Upper lobe of left lung (tissue), 6 donors: ENCODE data around the gene RPS24. TPM values are rescaled to one million over a fixed set of nuclear protein-coding genes. Genes with fewer than 3 reads are reported as not detected.

Source experiments
- ATAC-seq, 2 donors: fragments of 200-7000 bp; cut with Tn5 transposase; one replicate each; pipeline ENCODE4 v1.9.1; 2022; ENCODE audit warnings: mild to moderate bottlenecking in 2 of 2, moderate library complexity in 2 of 2; ENCODE audit not compliant: low FRiP score in 2 of 2
- DNase-seq, 2 donors: peaks; one replicate each; pipeline ENCODE4 v3.0.0-alpha.2; 2019 to 2020
- H3K27ac ChIP-seq, 4 donors: fragments of 200-600 bp; sonication (generic); one replicate each; pipeline ENCODE4 v1.5.1; 2016 to 2019
- H3K27me3 ChIP-seq, 4 donors: fragments of 200-600 bp; sonication (generic); one replicate each; pipeline ENCODE4 v1.5.1; 2017 to 2019
- H3K36me3 ChIP-seq, 4 donors: fragments of 200-600 bp; sonication (generic); one replicate each; pipeline ENCODE4 v1.5.1; 2016 to 2019
- H3K4me1 ChIP-seq, 4 donors: fragments of 200-600 bp; sonication (generic); one replicate each; pipeline ENCODE4 v1.5.1; 2018 to 2019
- H3K4me3 ChIP-seq, 4 donors: fragments of 200-600 bp; sonication (generic); one replicate each; pipeline ENCODE4 v1.5.1; 2017 to 2019; ENCODE audit warnings: mild to moderate bottlenecking in 2 of 4, moderate library complexity in 1 of 4
- H3K9me3 ChIP-seq, 4 donors: fragments of 200-600 bp; sonication (generic); one replicate each; pipeline ENCODE4 v1.5.1; 2018 to 2019
- CTCF ChIP-seq, 6 experiments: fragments of 450-650 bp in 4 of 6; fragments of 200-600 bp in 2 of 6; sonication (generic) in 2 of 6; IDR thresholded peaks; one replicate each; pipeline ENCODE4 v1.5.1; 2016 to 2019; ENCODE audit warnings: antibody characterized with exemption in 6 of 6
- EP300 ChIP-seq, 4 donors: sonication (generic); formaldehyde crosslinking; IDR thresholded peaks; one replicate each; pipeline ENCODE4 v1.5.1; 2017; ENCODE audit warnings: antibody characterized with exemption in 4 of 4, control low read depth in 2 of 4
- POLR2A ChIP-seq, 4 donors: fragments of 450-650 bp; IDR thresholded peaks; one replicate each; pipeline ENCODE4 v1.5.1; 2016 to 2017; ENCODE audit warnings: antibody characterized with exemption in 4 of 4, mild to moderate bottlenecking in 2 of 4
- POLR2AphosphoS5 ChIP-seq, 2 donors: sonication (generic); formaldehyde crosslinking; IDR thresholded peaks; one replicate each; pipeline ENCODE4 v1.5.1; 2017; ENCODE audit warnings: antibody characterized with exemption in 2 of 2
- WGBS, 2 donors: methylation state at CpG; one replicate each; pipeline ENCODE4 v1.1.5; 2017 to 2018; 5-methylcytosine and 5-hydroxymethylcytosine counted together
- total RNA-seq, 6 donors: library from RNA; depleted of rRNA in 4 of 6; stranded (reverse); fragments of >200 nt in 4 of 6; gene quantifications; one replicate each; pipeline versions ENCODE4 v1.1.0 to v1.2.1, GENCODE V29; 2016 to 2021
- donor health status: DM: no; HTN: no; CAD: no; lungs with moderate emphysema.
- donor health status: DM: no; HTN: yes; CAD: no; lungs with severe emphysema.

The RPS24 gene
- total RNA-seq, 6 donors from 2014 or later, result 960 to 2,499 (median 1,242) TPM

- no peaks in the 10 kb centered on the region for H3K4me1 ChIP-seq
- H3K9me3 ChIP-seq, result no peaks in the 10 kb centered on the region
- no peak for DNase-seq
- TF ChIP-seq POLR2A (IDR thresholded peaks at IDR 0.05) (no peak), CTCF (IDR thresholded peaks at IDR 0.05) (no peak), EP300 (IDR thresholded peaks at IDR 0.05) (no peak), POLR2AphosphoS5 (IDR thresholded peaks at IDR 0.05) (no peak)
- no peak for ATAC-seq
- H3K27me3 ChIP-seq, result no peaks in the 10 kb centered on the region
- H3K36me3 ChIP-seq, result peaks cover 49 to 73% (median 62%) of the 10 kb centered on the region in 4 donors
- no peak overlapping the region for H3K27ac ChIP-seq
- H3K4me3 ChIP-seq, result no peak overlapping the region
Observed at GRCh38 chr10:78000206-78000605, 33.5 kb upstream of the RPS24 start.

GRCh38 chr10:78000956-78001472 is 32.6 kb upstream of the RPS24 start:
- TF ChIP-seq CTCF (IDR thresholded peaks at IDR 0.05), result no peak
- DNase-seq (no peak), ATAC-seq (no peak)
- Histone ChIP-seq H3K4me1 (no peaks in the 10 kb centered on the region), H3K27me3 (no peaks in the 10 kb centered on the region), H3K4me3 (no peak overlapping the region), H3K36me3 (peaks cover 50 to 81% (median 70%) of the 10 kb centered on the region in 4 donors), H3K9me3 (no peaks in the 10 kb centered on the region), H3K27ac (no peak overlapping the region)
- WGBS, 2 donors, result 86 to 91% methylated on average over 6 of the region's 6 CpGs

- no peaks in the 10 kb centered on the region for H3K9me3 ChIP-seq
- H3K36me3 ChIP-seq, result peaks cover 54 to 94% (median 82%) of the 10 kb centered on the region in 4 donors
- H3K27ac ChIP-seq, result no peak overlapping the region
- ATAC-seq, result no peak
- H3K27me3 ChIP-seq, result no peaks in the 10 kb centered on the region
- H3K4me1 ChIP-seq, result no peaks in the 10 kb centered on the region
- TF ChIP-seq POLR2AphosphoS5 (IDR thresholded peaks at IDR 0.05) (no peak), CTCF (IDR thresholded peaks at IDR 0.05) (no peak), POLR2A (IDR thresholded peaks at IDR 0.05) (no peak), EP300 (IDR thresholded peaks at IDR 0.05) (no peak)
- no peak overlapping the region for H3K4me3 ChIP-seq
- no peak for DNase-seq
- WGBS, 2 donors, result 94 to 98% methylated on average over 4 of the region's 4 CpGs
Observed at GRCh38 chr10:78002541-78003288, 30.9 kb upstream of the RPS24 start.

- Histone ChIP-seq H3K27ac (no peak overlapping the region), H3K27me3 (no peaks in the 10 kb centered on the region), H3K4me3 (no peak overlapping the region), H3K9me3 (no peaks in the 10 kb centered on the region), H3K36me3 (peaks cover 56 to 99% (median 88%) of the 10 kb centered on the region in 4 donors), H3K4me1 (no peaks in the 10 kb centered on the region)
- DNase-seq, result peak in 1 of 2 donors; percentile 49
- no peak for ATAC-seq
- TF ChIP-seq POLR2AphosphoS5 (IDR thresholded peaks at IDR 0.05) (no peak), EP300 (IDR thresholded peaks at IDR 0.05) (no peak), CTCF (IDR thresholded peaks at IDR 0.05) (no peak), POLR2A (IDR thresholded peaks at IDR 0.05) (no peak)
- WGBS, 2 donors, result 92 to 94% methylated on average over 12 to 16 of the region's 16 CpGs
Observed at GRCh38 chr10:78004215-78005026, 29.2 kb upstream of the RPS24 start.
